HG03460 (cell line): ENCODE measurements around the gene NRXN2.

Experiments
- ATAC-seq: cut with Tn5 transposase; IDR thresholded peaks from one replicate; pipeline ENCODE4 v1.9.1; 2021; ENCODE audit not compliant: unreplicated experiment

NRXN2 gene

DNA sequence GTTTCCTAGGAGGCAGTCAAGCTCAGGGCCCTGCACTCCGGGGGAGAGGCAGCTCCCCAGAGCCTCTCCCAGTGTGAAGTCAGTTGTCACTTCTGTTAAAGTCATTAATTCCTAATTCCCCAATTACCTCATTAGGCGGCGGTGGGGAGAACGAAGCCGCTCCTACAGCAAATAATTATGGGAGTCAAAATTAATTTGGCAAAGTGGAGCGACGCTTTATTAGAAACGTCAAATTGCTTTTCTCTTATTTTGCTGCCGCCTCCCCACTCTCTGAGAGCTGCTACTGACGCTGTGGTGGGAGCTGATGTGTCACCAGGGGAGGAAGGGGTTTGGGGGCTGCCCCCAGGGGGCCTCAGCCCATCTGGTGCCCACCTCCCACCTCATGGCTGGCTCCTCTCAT is 90.3 kb downstream of the NRXN2 start:
- ATAC-seq, result no peak

DNA sequence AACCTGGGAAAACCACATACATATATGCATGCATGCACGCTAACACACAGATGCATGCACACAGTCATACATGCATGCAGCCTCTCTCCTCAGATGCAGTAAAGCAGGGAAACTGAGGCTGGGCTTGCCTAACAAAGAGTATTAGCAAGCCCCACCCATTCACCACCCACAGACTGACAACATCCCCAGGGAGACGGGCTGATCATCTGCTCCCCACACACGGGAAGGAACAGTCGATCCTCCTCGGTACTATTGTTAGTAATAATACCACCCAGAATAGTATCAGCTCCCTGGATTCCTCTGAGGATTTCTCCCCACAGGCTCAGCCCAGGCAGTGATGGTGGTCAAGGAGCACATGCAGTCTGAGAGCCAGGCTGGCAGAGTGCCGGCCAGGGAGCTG is 90.8 kb downstream of the NRXN2 start:
- ATAC-seq, result no peak

GRCh38 chr11:64631675-64632074 is 91.3 kb downstream of the NRXN2 start:
- ATAC-seq, result no peak

- ATAC-seq, result no peak
Observed at GRCh38 chr11:64629796-64630562, 93.0 kb downstream of the NRXN2 start.

DNA sequence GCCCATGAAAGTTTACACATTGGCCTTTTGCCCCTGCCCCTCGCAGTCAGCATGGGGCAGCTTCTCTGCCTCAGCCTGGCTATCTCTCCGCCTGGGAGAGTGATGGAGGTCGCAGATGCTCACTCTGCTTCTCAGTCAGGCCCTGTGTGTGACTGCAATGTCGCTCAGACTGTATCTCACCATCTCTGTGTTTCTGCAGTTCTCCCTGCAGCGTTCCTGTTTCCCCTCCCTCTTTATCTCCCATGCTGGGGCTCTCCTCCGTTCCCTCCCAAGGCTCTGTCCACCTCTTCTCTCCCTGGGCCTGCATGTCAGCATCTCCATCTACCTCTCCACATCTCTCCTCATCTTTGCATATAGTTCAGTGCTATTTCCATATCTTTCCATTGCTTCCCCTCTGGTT is 93.9 kb downstream of the NRXN2 start:
- no peak for ATAC-seq

GRCh38 chr11:64628596-64628995 is 94.4 kb downstream of the NRXN2 start:
- ATAC-seq, result no peak

DNA sequence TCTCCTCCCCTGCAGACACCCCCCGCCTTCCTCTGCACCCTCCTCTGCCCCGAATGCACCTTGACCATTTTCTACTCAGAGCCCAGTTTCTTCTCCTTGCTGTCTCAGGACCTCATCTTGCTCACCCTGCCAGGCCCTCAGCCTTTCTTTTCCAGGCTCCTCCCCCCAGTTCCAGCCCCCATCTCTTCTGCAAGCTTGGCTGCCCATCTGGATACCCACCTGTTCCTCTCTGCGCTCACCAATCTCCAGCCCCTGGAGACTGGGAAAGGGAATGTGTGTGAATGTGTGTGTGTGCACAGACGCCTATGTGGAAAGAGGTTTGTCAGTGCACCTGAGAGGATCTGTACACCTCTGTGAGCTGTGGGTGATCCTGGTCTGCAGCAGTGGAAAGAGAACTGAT is 95.6 kb downstream of the NRXN2 start:
- ATAC-seq, result no peak

- no peak for ATAC-seq
Observed at GRCh38 chr11:64626637-64627036, 96.4 kb downstream of the NRXN2 start.

GRCh38 chr11:64624883-64625481 is 98.0 kb downstream of the NRXN2 start:
- ATAC-seq, result no peak

- ATAC-seq, result no peak
Observed at GRCh38 chr11:64622681-64623080, 100.3 kb downstream of the NRXN2 start.

DNA sequence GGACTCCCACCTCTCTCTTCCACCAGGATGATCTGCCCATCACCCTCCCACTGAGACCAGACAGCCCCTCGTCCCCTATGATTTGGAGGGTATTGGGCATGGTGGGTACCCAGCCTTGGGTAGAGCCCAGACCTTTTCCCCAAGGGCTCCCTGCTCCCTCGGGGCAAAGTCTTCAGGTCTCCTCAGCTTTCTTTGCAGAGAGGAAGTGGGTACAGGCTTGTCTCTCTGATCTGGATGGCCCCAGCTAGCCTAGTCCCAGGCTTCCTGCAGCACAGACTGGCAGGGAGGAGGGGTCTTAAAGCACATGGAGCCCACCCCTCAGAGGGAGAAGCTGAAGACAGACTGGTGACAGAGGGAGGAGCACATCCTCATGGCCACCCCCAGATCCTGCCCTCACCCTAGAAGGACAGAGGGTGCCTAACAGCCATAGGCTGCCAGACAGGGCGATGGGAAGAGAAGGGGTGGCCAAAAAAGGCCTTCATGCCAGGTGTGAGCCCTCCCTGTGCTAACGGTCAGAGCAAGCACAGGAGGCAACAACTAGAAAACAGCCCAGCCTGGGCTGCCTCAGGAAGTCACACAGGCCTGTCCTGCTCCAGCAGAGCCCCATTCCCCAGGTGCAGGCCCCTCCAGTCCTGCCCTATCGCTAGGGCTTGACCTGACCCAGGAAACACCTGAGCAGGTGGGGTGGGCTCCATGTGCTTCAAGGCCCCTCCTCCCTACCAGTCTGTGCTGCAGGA is 101.5 kb downstream of the NRXN2 start:
- no peak for ATAC-seq

- no peak for ATAC-seq
Observed at GRCh38 chr11:64620381-64620971, 102.5 kb downstream of the NRXN2 start.

- no peak for ATAC-seq
Observed at GRCh38 chr11:64619811-64620380, 103.1 kb downstream of the NRXN2 start.

DNA sequence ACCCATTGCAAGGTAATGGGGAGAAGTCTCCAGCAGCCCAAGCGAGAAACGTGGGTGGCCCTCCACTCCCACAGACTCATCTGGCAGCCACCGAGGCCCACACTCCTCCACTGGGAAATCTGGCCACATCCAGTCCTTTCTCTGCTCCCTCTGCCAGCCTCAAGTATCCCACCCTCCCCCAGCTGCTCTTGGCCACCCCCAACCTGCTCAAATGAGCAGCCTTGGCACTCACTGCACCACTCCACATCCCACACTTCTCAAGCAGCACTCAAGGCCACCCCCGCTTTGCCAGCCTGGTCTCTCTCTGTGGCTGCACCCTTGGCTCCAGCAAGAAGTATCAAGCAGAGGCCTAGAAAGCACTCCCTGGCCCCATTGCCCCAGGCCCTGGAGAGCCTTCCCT is 103.8 kb downstream of the NRXN2 start:
- ATAC-seq, result no peak

DNA sequence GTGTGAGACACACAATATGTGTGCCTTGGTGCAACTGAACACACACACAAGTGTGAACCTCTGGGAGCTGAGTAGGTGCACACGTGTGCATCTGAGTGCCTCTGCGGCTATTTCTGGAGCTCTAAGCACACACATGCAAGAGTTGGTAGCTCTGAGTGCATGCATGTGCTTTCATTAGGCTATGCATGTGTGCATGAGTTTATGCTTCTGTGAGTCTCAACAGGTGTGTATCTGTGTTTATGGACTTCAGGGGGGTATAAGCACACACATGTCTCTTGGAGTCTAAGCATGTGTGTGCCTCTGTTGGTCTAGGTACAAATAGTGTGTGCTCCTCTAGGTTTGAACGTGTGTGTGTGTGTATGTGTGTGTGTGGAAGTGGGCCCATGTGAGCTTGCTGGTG is 106.2 kb downstream of the NRXN2 start:
- no peak for ATAC-seq

DNA sequence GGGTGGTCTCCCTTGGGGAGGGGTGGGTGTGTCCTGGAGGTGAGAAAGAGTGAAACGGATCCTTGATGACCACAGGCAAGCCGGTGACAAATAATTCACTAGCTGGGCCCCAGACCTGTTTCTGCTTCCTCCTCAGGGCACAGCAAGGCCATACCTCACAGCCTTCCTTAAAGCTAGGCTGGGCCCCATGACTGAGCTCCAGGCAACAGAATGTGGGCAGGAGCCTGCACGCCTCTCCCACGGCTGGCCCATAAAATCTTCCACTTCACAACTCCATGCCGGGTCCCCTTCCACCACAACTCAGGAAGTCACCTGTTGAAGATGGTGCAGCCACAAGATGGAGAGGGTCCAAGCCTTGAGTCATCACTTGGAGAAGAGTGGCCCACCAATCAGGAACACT is 108.1 kb downstream of the NRXN2 start:
- no peak for ATAC-seq

DNA sequence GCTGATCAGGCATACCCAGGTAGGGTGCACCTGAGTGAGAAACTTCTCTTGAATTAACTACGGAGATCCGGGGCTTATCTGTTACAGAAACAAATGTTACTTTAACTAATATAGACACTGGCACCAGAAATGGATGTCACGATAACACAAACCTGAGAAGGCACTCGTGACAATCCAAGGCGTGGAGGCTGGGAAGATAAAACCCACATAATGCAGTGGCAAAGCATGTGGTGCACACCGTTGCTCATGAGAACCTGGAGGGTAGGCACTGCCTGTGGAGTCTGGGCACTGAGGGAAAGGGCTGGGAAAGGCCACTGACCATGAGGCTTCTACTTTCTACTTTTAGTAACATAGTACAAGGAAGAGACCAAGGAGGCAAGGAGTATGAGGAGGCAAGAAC is 109.3 kb downstream of the NRXN2 start:
- no peak for ATAC-seq

- no peak for ATAC-seq
Observed at GRCh38 chr11:64611869-64612646, 110.9 kb downstream of the NRXN2 start.

- ATAC-seq, result no peak
Observed at GRCh38 chr11:64611176-64611575, 111.8 kb downstream of the NRXN2 start.

DNA sequence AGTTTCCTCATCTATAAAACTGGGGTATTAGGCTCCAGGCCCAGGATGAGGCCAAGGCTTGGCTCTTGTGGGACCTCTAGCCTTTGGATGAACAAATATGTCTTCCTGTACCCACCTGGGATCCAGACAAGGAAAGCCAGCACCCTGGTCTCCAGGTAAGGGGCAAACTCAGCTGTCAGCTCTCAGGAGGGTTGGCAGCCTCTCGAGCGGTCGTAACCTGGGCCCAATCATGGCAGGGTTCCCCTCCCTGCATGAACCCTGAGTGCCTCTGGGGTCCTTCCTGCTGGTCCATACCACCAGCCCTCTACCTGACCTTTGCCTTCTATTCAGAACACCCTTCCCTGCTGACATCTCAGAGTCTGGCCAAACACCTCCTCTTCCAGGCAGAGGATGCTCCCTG is 112.4 kb downstream of the NRXN2 start:
- no peak for ATAC-seq
